ENCODE measurements around the gene CRLF1. TPM values are rescaled to one million over a fixed set of nuclear protein-coding genes. Genes with fewer than 3 reads are reported as not detected.
"Not testable (repeated sequence)": the region's sequence is repeated elsewhere in the genome, so short reads cannot be mapped to it uniquely, and the experiment has no call there.

Gene CRLF1
- total RNA-seq, 3 donors from 2014 or later (not counting 1 experiment from before 2014, with no cell fraction given): not detected

DNA sequence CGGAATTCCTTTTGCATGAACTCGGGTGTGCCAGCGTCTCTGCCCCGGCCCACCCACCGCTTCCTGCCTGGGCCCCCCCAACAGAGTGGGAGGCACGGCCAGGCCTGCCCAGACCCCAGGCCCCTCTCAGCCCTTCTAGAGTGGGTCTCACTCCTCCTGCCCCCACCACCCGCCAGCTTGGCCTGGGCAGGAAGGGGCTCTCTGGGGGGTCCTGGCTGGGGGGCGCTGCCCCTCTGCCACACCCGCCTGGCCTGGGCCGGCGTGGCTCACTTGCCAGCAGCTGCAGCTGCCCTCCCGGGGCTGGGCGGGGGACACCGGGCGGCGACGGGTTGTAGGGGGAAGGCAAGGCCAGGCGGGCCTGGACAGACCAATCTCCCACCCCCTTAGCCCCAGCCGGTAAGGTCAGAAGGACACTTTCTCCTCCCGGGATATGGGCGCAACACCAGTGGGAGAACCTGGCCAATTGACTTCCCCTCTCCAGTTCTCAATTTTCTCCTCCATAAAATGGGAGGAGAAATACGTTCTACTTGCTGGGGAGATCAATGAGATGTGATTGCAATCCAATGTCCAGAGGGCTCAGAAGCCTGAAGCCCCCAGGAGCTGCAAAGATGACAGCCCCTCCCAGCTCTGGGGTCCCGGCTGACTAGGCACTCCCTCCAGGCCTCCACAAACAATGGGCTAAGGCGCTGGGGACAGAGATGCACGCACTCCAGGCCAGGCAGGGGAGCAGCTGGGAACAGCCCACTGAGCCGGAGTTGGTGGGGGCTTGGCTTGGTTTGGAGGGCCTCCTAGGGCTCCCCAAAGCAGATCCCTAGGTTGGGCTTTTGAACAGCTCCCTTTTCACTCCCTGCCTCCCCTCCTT, 2.4 kb downstream of the CRLF1 start:
- no peak overlapping the region for H3K27ac ChIP-seq (ENCODE audit: low read length)
- TF ChIP-seq, protein P1, sequence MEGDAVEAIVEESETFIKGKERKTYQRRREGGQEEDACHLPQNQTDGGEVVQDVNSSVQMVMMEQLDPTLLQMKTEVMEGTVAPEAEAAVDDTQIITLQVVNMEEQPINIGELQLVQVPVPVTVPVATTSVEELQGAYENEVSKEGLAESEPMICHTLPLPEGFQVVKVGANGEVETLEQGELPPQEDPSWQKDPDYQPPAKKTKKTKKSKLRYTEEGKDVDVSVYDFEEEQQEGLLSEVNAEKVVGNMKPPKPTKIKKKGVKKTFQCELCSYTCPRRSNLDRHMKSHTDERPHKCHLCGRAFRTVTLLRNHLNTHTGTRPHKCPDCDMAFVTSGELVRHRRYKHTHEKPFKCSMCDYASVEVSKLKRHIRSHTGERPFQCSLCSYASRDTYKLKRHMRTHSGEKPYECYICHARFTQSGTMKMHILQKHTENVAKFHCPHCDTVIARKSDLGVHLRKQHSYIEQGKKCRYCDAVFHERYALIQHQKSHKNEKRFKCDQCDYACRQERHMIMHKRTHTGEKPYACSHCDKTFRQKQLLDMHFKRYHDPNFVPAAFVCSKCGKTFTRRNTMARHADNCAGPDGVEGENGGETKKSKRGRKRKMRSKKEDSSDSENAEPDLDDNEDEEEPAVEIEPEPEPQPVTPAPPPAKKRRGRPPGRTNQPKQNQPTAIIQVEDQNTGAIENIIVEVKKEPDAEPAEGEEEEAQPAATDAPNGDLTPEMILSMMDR (IDR thresholded peaks at IDR 0.05): no peak
- H3K36me3 ChIP-seq (ENCODE audit: control insufficient read depth, insufficient read depth, low read length): no peaks in the 10 kb centered on the region
- intact Hi-C loops (cut with micrococcal nuclease): no loop called here
- H3K9me3 Mint-ChIP-seq: no peaks in the 10 kb centered on the region
- H3K27ac Mint-ChIP-seq: no peak overlapping the region
- ATAC-seq (no peak), DNase-seq (no peak)
- WGBS (ENCODE audit: insufficient coverage): 16% methylated on average over 26 of the region's 26 CpGs
- no peaks in the 10 kb centered on the region for H3K9me3 ChIP-seq (ENCODE audit: control insufficient read depth, insufficient read depth, low read length)
- peaks cover 35 to 45% of the 10 kb centered on the region in 2 donors for H3K27me3 Mint-ChIP-seq (ENCODE audit: low read depth in 2 of 2)
- no peak overlapping the region for H3K4me3 ChIP-seq (ENCODE audit: low read length)
- H3K4me1 Mint-ChIP-seq: peaks cover 4 to 16% of the 10 kb centered on the region in 2 donors
- H3K4me3 Mint-ChIP-seq: no peak overlapping the region
- H3K27me3 ChIP-seq (ENCODE audit: control insufficient read depth, insufficient read depth, low read length): peaks cover 53% of the 10 kb centered on the region
- H3K36me3 Mint-ChIP-seq: no peaks in the 10 kb centered on the region
- H3K4me1 ChIP-seq (ENCODE audit: control insufficient read depth, insufficient read depth, low read length): peaks cover 10% of the 10 kb centered on the region

DNA sequence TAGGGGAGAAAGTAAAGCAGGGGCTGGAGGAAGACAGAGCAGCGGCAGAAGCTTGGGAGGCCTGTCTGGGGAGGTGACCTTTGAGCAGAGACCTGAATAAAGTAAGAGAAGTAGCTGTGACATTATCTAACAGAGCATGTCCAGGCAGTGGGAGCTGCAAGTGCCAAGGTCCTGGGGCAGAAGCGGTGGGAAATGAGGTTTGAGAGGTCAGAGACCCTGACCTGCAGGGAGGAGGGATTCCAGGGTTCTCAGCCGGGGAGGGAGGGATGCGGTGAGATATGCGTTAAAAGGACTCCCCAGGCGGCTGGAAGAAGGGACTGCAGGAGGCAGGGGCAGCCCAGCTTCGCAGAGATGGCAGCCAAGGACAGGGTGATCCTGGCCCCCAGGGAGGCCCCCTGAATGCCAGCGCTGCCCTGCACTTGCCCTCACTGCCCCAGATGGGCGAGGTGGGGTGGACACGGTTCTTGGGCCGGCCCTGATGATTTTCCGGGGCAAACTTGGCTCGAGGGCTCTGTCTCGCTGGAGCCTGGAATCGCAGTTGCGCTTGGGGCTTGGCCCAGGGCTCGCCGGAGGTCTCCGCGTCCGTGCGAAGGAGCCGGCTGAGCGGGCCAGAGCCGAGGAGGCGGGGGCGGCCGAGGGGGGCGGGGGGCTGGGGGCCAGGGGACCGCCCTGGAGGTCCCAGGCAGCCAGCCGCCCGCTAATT, 3.2 kb downstream of the CRLF1 start:
- no peak overlapping the region for H3K27ac Mint-ChIP-seq
- H3K36me3 Mint-ChIP-seq: no peaks in the 10 kb centered on the region
- WGBS (ENCODE audit: insufficient coverage): 7% methylated on average over 32 of the region's 32 CpGs
- Histone ChIP-seq H3K4me1 (ENCODE audit: control insufficient read depth, insufficient read depth, low read length) (peaks cover 10% of the 10 kb centered on the region), H3K9me3 (ENCODE audit: control insufficient read depth, insufficient read depth, low read length) (no peaks in the 10 kb centered on the region), H3K4me3 (ENCODE audit: low read length) (no peak overlapping the region), H3K27ac (ENCODE audit: low read length) (no peak overlapping the region), H3K27me3 (ENCODE audit: control insufficient read depth, insufficient read depth, low read length) (peaks cover 51% of the 10 kb centered on the region), H3K36me3 (ENCODE audit: control insufficient read depth, insufficient read depth, low read length) (no peaks in the 10 kb centered on the region)
- ATAC-seq (peak in 2 of 3 donors; percentile 78 to 89), DNase-seq (peak in 1 of 2 donors; percentile 58)
- intact Hi-C loops (cut with micrococcal nuclease): no loop called here
- peaks cover 4 to 16% of the 10 kb centered on the region in 2 donors for H3K4me1 Mint-ChIP-seq
- H3K4me3 Mint-ChIP-seq: no peak overlapping the region
- H3K9me3 Mint-ChIP-seq: no peaks in the 10 kb centered on the region
- peaks cover 27 to 37% of the 10 kb centered on the region in 2 donors for H3K27me3 Mint-ChIP-seq (ENCODE audit: low read depth in 2 of 2)
- TF ChIP-seq, protein P1 (IDR thresholded peaks at IDR 0.05): no peak

- H3K9me3 Mint-ChIP-seq: no peaks in the 10 kb centered on the region
- DNase-seq: no peak
- TF ChIP-seq, protein P1 (IDR thresholded peaks at IDR 0.05): no peak
- Histone ChIP-seq H3K9me3 (ENCODE audit: control insufficient read depth, insufficient read depth, low read length) (no peaks in the 10 kb centered on the region), H3K4me3 (ENCODE audit: low read length) (no peak overlapping the region), H3K36me3 (ENCODE audit: control insufficient read depth, insufficient read depth, low read length) (no peaks in the 10 kb centered on the region), H3K4me1 (ENCODE audit: control insufficient read depth, insufficient read depth, low read length) (peaks cover 4% of the 10 kb centered on the region), H3K27ac (ENCODE audit: low read length) (no peak overlapping the region), H3K27me3 (ENCODE audit: control insufficient read depth, insufficient read depth, low read length) (peaks cover 41% of the 10 kb centered on the region)
- WGBS (ENCODE audit: insufficient coverage): 64% methylated on average over 4 of the region's 4 CpGs
- H3K27me3 Mint-ChIP-seq (ENCODE audit: low read depth in 2 of 2): peaks cover 19 to 27% of the 10 kb centered on the region in 2 donors
- H3K4me1 Mint-ChIP-seq: peaks cover 4 to 13% of the 10 kb centered on the region in 2 donors
- intact Hi-C loops (cut with micrococcal nuclease): no loop called here
- no peak overlapping the region for H3K4me3 Mint-ChIP-seq
- no peak for ATAC-seq
- no peak overlapping the region for H3K27ac Mint-ChIP-seq
- H3K36me3 Mint-ChIP-seq: no peaks in the 10 kb centered on the region
Observed at GRCh38 chr19:18601875-18602274, 4.7 kb downstream of the CRLF1 start.

DNA sequence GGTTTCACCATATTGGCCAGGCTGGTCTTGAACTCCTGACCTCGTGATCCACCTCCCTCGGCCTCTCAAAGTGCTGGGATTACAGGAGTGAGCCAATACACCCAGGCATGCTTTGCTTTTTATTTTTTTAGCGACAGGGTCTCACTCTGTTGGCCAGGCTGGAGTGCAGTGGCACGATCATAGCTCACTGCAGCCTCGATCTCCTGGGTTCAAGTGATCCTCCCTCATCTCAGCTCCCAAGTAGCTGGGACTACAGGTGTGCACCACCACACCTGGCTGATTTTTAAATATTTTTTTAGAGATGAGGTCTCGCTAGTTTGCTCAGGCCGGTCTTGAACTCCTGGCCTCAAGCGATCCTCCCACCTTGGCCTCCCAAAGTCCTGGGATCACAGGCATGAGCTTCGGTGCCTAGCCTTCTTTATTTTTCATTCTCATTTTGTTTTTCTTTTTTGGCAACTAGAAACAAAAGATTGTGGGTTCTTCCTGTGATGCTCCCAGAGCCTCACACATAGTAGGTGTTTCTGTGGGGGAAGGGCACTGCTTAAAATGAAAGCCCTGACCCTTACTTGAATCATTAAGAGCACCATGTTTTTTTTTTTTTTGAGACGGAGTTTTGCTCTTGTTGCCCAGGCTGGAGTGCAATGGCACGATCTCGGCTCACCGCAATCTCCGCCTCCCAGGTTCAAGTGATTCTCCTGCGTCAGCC, 5.8 kb downstream of the CRLF1 start:
- H3K9me3 Mint-ChIP-seq; H3K27ac ChIP-seq (ENCODE audit: low read length); ATAC-seq; H3K4me3 ChIP-seq (ENCODE audit: low read length); H3K4me1 ChIP-seq (ENCODE audit: control insufficient read depth, insufficient read depth, low read length); H3K36me3 Mint-ChIP-seq; DNase-seq; H3K27ac Mint-ChIP-seq; H3K4me3 Mint-ChIP-seq; H3K36me3 ChIP-seq (ENCODE audit: control insufficient read depth, insufficient read depth, low read length); intact Hi-C loops (cut with micrococcal nuclease); H3K9me3 ChIP-seq (ENCODE audit: control insufficient read depth, insufficient read depth, low read length): not testable (repeated sequence)
- H3K27me3 Mint-ChIP-seq (ENCODE audit: low read depth in 2 of 2): peaks cover 19 to 26% of the 10 kb centered on the region in 2 donors
- 89% methylated on average over 15 of the region's 15 CpGs for WGBS (ENCODE audit: insufficient coverage)
- peaks cover 41% of the 10 kb centered on the region for H3K27me3 ChIP-seq (ENCODE audit: control insufficient read depth, insufficient read depth, low read length)
- H3K4me1 Mint-ChIP-seq: peaks cover 4 to 19% of the 10 kb centered on the region in 2 donors

Measured in natural killer cell (primary cell).